ENCODE data around the gene UMODL1.

- TF ChIP-seq EZH2 (IDR thresholded peaks at IDR 0.05; ENCODE audit: low read length, missing control alignments) (no peak), CTCF (conservative IDR thresholded peaks at IDR 0.05 in 1 of 2, IDR thresholded peaks at IDR 0.05 in 1 of 2; ENCODE audit: low read depth in 1 of 2, low read length in 2 of 2) (no peak)
Measured at GRCh38 chr21:42156690-42157605, 85.8 kb downstream of the UMODL1 start.

Measured in fibroblast of lung (primary cell).